ENCODE results near the gene LTK.

The LTK gene

DNA sequence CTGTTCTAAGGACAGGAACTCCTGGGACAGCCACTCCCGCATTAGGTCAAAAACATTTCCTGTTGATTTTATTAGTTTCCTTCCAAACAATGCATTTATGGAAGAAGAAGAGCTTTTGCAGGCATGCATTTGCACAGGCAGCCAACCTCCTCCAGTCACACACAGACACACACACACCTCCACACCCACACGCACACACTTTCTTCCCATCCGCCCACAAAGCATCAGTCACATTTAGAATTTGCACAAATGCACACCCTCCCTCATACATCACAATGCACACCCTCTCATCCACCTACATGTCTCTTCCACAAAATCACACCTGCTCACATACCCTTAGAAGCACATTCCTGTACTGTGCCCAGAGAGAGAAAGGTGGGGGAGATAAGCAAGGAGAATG, 41.3 kb upstream of the LTK start:
- no peak for TF ChIP-seq CTCF (IDR thresholded peaks at IDR 0.05; ENCODE audit: low read depth, low read length)

DNA sequence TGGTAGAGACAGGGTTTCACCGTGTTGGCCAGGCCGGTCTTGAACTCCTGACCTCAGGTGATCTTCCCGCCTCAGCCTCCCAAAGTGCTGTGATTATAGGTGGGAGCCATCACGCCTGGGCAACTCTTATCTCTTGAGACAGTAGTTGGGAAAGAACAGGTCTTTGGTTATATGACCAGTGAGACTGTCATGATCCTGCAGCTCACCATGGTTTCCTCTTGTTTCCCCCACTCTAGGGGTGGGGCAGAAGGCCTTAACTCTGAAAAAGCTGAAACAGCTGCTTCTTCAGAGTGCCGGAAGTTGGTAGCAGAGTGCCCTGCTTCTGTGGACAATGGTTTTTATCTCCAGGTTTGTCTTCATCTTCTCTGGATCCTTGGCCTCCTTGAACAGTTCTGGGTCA, 40.7 kb upstream of the LTK start:
- DNase-seq, result no peak
- Histone ChIP-seq H3K9me3 (no peaks in the 10 kb centered on the region), H3K4me1 (peaks cover 8% of the 10 kb centered on the region), H3K27me3 (no peaks in the 10 kb centered on the region), H3K4me3 (ENCODE audit: low read depth, low read length) (no peak overlapping the region), H3K36me3 (no peaks in the 10 kb centered on the region)
- TF ChIP-seq CTCF (IDR thresholded peaks at IDR 0.05; ENCODE audit: low read depth, low read length), result no peak

More for the DNA sequence above, 41.3 kb upstream of the LTK start:
- Histone ChIP-seq H3K27me3 (no peaks in the 10 kb centered on the region), H3K4me1 (peaks cover 9% of the 10 kb centered on the region), H3K4me3 (ENCODE audit: low read depth, low read length) (no peak overlapping the region), H3K36me3 (no peaks in the 10 kb centered on the region), H3K9me3 (no peaks in the 10 kb centered on the region)
- no peak for DNase-seq

DNA sequence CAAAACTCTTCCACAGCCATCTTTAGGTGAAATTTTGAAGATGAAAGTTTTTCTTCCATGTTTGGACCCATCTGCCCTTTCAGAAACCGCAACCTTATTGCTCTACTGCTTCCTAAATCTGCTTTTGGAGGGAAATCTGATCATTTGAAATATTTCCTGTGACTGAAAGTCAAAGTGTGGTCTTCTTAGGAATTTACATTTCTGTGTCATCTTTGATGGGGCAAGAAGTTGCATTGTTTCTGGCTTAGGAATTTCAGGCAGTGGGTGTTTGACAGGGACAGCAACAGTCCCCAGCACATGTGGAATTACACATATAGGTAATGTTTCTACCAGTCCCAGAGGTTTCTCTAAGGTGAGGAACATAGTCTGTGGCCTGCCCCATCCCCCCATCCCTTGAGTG, 40.1 kb upstream of the LTK start:
- Histone ChIP-seq H3K4me1 (peaks cover 8% of the 10 kb centered on the region), H3K27me3 (no peaks in the 10 kb centered on the region), H3K9me3 (no peaks in the 10 kb centered on the region), H3K4me3 (ENCODE audit: low read depth, low read length) (no peak overlapping the region), H3K36me3 (no peaks in the 10 kb centered on the region)
- no peak for DNase-seq
- TF ChIP-seq CTCF (IDR thresholded peaks at IDR 0.05; ENCODE audit: low read depth, low read length), result no peak

GRCh38 chr15:41550066-41550775, 36.6 kb upstream of the LTK start:
- Histone ChIP-seq H3K9me3 (no peaks in the 10 kb centered on the region), H3K36me3 (no peaks in the 10 kb centered on the region), H3K4me1 (no peaks in the 10 kb centered on the region), H3K4me3 (ENCODE audit: low read depth, low read length) (no peak overlapping the region), H3K27me3 (no peaks in the 10 kb centered on the region)
- no peak for TF ChIP-seq CTCF (IDR thresholded peaks at IDR 0.05; ENCODE audit: low read depth, low read length)
- DNase-seq, result no peak

- TF ChIP-seq CTCF (IDR thresholded peaks at IDR 0.05; ENCODE audit: low read depth, low read length), result no peak
- Histone ChIP-seq H3K9me3 (no peaks in the 10 kb centered on the region), H3K27me3 (no peaks in the 10 kb centered on the region), H3K4me3 (ENCODE audit: low read depth, low read length) (no peak overlapping the region), H3K4me1 (no peaks in the 10 kb centered on the region), H3K36me3 (no peaks in the 10 kb centered on the region)
- DNase-seq, result no peak
Measured at GRCh38 chr15:41546851-41547786, 33.5 kb upstream of the LTK start.

GRCh38 chr15:41545218-41545617, 31.6 kb upstream of the LTK start:
- Histone ChIP-seq H3K9me3 (no peaks in the 10 kb centered on the region), H3K36me3 (no peaks in the 10 kb centered on the region), H3K27me3 (no peaks in the 10 kb centered on the region), H3K4me3 (ENCODE audit: low read depth, low read length) (no peak overlapping the region), H3K4me1 (no peaks in the 10 kb centered on the region)
- no peak for TF ChIP-seq CTCF (IDR thresholded peaks at IDR 0.05; ENCODE audit: low read depth, low read length)
- DNase-seq, result no peak

Data from BE2C (cell line).